GM21825 (cell line): ENCODE measurements around the gene CYP21A2.
"Not testable (repeated sequence)": the region's sequence is repeated elsewhere in the genome, so short reads cannot be mapped to it uniquely, and the experiment has no call there.

Experiments used
- ATAC-seq: cut with Tn5 transposase; IDR thresholded peaks from one replicate; pipeline ENCODE4 v1.9.1; 2021; ENCODE audit warnings: mild to moderate bottlenecking, moderate library complexity; ENCODE audit not compliant: unreplicated experiment

The CYP21A2 gene

GRCh38 chr6:32029553-32029952 is 8.7 kb upstream of the CYP21A2 start:
- not testable (repeated sequence) for ATAC-seq

- ATAC-seq: not testable (repeated sequence)
Observed at GRCh38 chr6:32035283-32036013, 2.8 kb upstream of the CYP21A2 start.

GRCh38 chr6:32037136-32037535 is 1.1 kb upstream of the CYP21A2 start:
- not testable (repeated sequence) for ATAC-seq

- ATAC-seq: not testable (repeated sequence)
Observed at GRCh38 chr6:32038878-32039277, 663 bp downstream of the CYP21A2 start.

- ATAC-seq: not testable (repeated sequence)
Observed at GRCh38 chr6:32039321-32040274, 1.4 kb downstream of the CYP21A2 start.

GRCh38 chr6:32040299-32041049 is 2.3 kb downstream of the CYP21A2 start:
- not testable (repeated sequence) for ATAC-seq

- ATAC-seq: not testable (repeated sequence)
Observed at GRCh38 chr6:32041050-32041321, 2.8 kb downstream of the CYP21A2 start.

- not testable (repeated sequence) for ATAC-seq
Observed at GRCh38 chr6:32041385-32041784, 3.2 kb downstream of the CYP21A2 start.

- ATAC-seq: not testable (repeated sequence)
Observed at GRCh38 chr6:32042276-32042675, 4.1 kb downstream of the CYP21A2 start.

- ATAC-seq: not testable (repeated sequence)
Observed at GRCh38 chr6:32043589-32044380, 5.6 kb downstream of the CYP21A2 start.

- not testable (repeated sequence) for ATAC-seq
Observed at GRCh38 chr6:32044916-32045315, 6.7 kb downstream of the CYP21A2 start.

GRCh38 chr6:32045811-32046449 is 7.7 kb downstream of the CYP21A2 start:
- ATAC-seq: no peak

GRCh38 chr6:32046450-32047083 is 8.4 kb downstream of the CYP21A2 start:
- no peak for ATAC-seq

- ATAC-seq: no peak
Observed at GRCh38 chr6:32047084-32047478, 8.9 kb downstream of the CYP21A2 start.

- no peak for ATAC-seq
Observed at GRCh38 chr6:32047539-32047854, 9.3 kb downstream of the CYP21A2 start.

GRCh38 chr6:32047855-32048766 is 9.9 kb downstream of the CYP21A2 start:
- ATAC-seq: no peak

GRCh38 chr6:32049149-32049548 is 10.9 kb downstream of the CYP21A2 start:
- not testable (repeated sequence) for ATAC-seq

- not testable (repeated sequence) for ATAC-seq
Observed at GRCh38 chr6:32049736-32050135, 11.5 kb downstream of the CYP21A2 start.

GRCh38 chr6:32050562-32050961 is 12.3 kb downstream of the CYP21A2 start:
- ATAC-seq: no peak
